Measurements from ENCODE around the gene MGMT.

Gene MGMT

DNA sequence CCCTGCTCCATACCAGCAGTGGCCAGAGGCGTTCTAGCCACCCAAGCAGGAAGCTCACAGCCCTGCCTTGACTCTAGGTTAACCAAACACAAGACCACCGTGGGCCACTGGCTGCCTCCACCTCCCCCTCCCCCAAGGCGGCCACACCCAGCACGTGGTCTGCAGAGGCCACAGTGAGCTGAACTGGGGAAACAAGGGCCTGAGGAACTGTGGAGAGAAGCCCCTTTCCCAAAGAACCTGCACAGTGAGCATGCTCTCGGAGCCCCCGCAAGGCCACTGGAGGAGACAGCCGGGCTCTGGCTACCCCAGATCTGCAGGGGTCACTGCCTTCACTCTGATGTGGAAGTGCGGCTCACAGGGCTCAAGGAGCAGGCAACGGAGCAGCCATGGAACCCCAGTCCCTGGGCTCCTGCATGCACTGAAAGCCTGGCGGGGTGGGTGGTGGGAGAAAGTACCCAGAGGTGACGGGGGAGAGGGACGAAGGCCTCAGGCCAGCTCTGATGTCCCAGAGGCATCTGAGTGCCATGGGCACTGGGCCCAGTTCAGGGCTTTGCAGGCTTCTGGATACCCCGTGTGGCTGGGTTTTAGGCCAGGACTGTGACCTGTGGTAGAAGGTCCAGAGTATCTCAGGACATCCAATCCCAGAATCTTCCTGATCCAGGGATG is 307.8 kb downstream of the MGMT start:
- DNase-seq (ENCODE audit: low spot score): no peak

- no peak for DNase-seq (ENCODE audit: low spot score)
Observed at GRCh38 chr10:129775681-129776080, 308.6 kb downstream of the MGMT start.

DNA sequence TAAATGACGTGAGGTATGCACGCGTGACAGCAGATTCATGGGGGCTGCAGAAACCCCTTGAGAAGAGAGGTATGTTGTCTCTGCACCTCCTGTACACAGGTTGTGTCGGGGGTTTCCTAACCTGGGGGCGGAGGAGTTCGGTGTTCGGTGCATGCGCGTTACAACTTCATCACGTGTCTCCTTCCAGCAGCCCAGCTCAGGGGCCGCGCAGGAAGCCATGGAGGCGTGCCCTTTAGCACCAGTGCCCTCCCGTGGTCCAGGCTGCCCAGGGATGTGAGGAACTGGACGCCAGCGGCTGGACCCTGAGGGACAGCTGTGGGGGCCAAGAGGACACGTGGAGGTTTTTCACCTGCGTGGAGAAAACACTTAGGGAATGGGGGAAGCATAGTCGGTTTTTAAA is 310.6 kb downstream of the MGMT start:
- no peak for DNase-seq (ENCODE audit: low spot score)

DNA sequence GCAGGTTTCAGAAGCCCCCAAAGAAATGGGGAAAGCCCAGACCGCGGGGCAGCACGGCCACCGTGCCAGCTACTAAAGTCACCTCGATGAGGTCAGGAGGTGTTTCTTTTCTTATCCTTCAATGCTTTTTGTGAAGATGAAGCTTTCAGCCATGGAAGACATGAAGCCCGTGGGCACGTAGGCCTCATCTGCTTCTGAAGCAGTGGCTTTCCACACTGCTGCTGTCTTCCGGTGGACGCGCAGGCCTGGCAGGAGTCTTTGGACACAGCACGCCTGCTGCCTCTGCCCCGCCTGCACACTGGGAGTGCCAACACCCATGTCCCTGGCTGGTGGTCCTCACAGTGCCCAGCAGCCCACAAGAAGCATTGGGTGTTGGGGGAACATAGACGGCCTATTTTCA is 311.5 kb downstream of the MGMT start:
- no peak for DNase-seq (ENCODE audit: low spot score)

GRCh38 chr10:129779126-129780111 is 312.4 kb downstream of the MGMT start:
- no peak for DNase-seq (ENCODE audit: low spot score)

- DNase-seq (ENCODE audit: low spot score): no peak
Observed at GRCh38 chr10:129780198-129780597, 313.2 kb downstream of the MGMT start.

- no peak for DNase-seq (ENCODE audit: low spot score)
Observed at GRCh38 chr10:129780901-129781795, 314.1 kb downstream of the MGMT start.

DNA sequence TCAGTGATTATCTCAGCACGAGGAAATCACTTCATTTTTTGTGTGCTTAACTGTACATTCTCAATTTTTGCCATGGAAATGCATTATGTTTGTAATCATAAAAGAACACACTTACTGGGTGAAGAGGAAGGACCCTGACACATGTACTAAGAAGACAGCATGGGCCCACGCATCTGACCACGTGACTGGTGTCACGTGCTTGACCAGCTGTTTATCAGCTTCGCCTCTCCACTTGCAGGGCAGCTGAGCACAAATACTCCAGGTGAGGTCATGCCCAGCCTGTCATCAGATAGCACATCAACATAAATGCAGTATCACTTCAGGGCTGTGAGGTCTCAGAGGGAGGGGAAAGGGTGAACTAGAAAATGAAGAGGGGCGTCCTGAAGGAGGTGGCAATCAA is 317.2 kb downstream of the MGMT start:
- no peak for DNase-seq (ENCODE audit: low spot score)

DNA sequence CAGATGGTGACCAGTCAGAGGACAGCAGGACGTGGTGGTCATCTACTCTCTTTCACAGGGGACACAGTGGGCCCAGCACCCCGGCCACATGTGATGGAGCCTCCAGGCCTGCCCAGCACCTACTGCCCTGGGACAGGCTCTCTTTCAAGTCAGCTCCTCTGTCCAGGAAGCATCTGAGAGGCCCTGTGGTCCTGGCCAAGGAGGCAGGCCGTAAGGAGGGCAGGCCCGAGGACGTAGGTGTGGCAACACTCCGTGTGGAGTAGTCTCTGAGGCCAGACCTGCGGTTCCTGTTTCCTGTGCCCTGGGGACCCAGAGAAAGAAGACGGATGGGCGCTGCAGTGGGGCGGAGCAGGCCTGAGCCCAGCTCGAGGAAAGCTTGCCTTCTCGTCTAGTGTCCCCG is 317.9 kb downstream of the MGMT start:
- DNase-seq (ENCODE audit: low spot score): no peak

GRCh38 chr10:129785536-129785981 is 318.5 kb downstream of the MGMT start:
- DNase-seq (ENCODE audit: low spot score): no peak

DNA sequence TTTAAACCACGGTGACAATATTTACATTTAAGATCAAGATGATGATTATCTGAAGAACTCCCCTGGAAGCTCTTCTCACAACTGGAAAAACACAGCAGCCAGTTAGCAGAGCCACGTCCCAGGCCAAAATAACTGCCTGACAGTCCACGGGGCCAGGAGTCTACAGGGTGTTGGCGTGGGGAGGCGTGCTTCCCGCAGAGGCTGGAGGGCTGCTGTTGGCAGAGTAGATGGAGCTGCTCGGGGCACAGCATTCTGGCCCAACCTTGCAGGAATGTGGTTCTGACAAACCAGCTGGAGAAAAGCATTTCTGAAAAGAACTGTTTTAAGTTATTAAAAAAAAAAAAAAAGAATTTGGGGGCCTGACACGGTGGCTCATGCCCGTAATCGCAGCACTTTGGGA is 319.2 kb downstream of the MGMT start:
- no peak for DNase-seq (ENCODE audit: low spot score)

DNA sequence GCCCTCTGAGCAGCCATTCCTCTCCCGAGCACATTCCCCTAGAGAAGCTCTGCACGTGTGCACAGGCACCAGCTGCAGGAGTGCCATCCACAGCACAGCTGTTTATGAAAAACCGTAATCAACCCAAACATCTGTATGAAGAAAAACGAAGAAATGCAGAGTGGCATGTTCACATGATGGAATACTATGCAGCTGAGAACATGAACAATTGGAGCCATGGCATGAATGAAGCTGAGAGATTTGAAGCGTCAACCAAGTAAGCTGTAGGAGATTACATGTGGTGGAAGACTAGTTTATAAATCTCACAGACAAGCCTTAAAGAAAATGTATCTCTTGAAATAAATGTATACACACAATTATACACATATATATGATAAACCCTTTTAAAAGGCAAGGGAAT is 320.5 kb downstream of the MGMT start:
- no peak for DNase-seq (ENCODE audit: low spot score)

- DNase-seq (ENCODE audit: low spot score): no peak
Observed at GRCh38 chr10:129788215-129788614, 321.2 kb downstream of the MGMT start.

- no peak for DNase-seq (ENCODE audit: low spot score)
Observed at GRCh38 chr10:129790715-129791446, 323.8 kb downstream of the MGMT start.

- no peak for DNase-seq (ENCODE audit: low spot score)
Observed at GRCh38 chr10:129792141-129792540, 325.1 kb downstream of the MGMT start.

GRCh38 chr10:129792864-129793263 is 325.8 kb downstream of the MGMT start:
- no peak for DNase-seq (ENCODE audit: low spot score)

- no peak for DNase-seq (ENCODE audit: low spot score)
Observed at GRCh38 chr10:129793479-129793878, 326.4 kb downstream of the MGMT start.

DNA sequence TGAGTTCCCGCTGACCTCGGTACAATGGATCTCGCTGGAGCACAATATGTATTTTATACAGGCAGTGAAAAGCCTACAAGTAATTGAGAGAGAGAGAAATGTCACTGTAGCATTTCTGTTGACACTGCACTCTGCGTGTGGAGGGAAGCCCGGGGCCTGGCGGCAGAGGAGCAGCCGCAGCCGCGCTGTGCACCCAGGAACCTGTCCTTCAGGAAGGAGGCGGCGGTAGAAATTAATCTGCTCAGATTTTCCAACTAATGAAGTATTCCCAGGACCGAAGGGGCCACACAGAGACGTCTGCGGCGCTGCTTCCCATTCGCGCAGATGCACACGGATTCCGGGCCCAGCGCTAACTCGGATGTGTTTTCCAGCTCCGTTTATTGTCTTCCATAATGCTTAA is 327.0 kb downstream of the MGMT start:
- no peak for DNase-seq (ENCODE audit: low spot score)

- no peak for DNase-seq (ENCODE audit: low spot score)
Observed at GRCh38 chr10:129796710-129797420, 329.8 kb downstream of the MGMT start.

- DNase-seq (ENCODE audit: low spot score): no peak
Observed at GRCh38 chr10:129799942-129800341, 332.9 kb downstream of the MGMT start.

DNA sequence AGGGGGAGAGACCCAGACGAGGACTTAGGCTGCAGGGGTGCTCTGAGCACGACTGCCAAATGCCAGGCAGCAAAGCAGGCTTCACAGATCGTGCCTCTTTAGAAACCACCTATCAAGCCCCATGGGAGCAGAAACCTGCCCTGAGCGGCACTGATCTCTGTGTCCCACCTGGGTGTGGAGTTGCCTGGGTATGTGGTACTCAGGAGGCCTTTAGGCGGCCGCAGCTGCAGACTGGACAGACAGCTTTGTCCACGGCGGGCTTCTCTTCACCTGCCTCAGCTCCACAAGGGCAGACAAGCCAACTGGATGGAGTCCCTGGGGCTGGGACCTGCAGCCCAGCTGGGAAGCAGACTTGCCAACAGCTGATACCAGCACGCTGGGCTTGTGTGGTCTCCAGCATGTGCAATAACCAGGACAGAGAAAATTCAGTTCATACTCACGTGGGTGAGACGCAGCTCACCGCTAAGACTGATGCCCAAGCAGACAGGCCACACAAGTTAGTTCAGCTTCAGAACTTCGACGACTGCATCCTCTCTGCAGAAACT is 333.8 kb downstream of the MGMT start:
- no peak for DNase-seq (ENCODE audit: low spot score)
